Measurements from ENCODE around the gene SBK2.

SBK2 gene

GRCh38 chr19:55490478-55491432 is 46.2 kb downstream of the SBK2 start:
- peaks cover 3% of the 10 kb centered on the region; the same call in 1 of the 2 replicates for H3K36me3 ChIP-seq (ENCODE audit: control insufficient read depth, insufficient read depth, low read length)
- H3K27me3 ChIP-seq (ENCODE audit: control insufficient read depth, insufficient read depth, low read length) = peaks cover 6% of the 10 kb centered on the region; the same call in 1 of the 2 replicates
- H3K9ac ChIP-seq (ENCODE audit: low read length) = no peak overlapping the region
- H3K4me1 ChIP-seq (ENCODE audit: control insufficient read depth, insufficient read depth, low read length) = peaks cover 64% of the 10 kb centered on the region
- H3K4me3 ChIP-seq (ENCODE audit: low read depth, low read length) = no peak overlapping the region
- H3K9me3 ChIP-seq (ENCODE audit: control insufficient read depth, insufficient read depth, low read depth, low read length) = no peaks in the 10 kb centered on the region
- no peak overlapping the region for H3K27ac ChIP-seq (ENCODE audit: low read depth, low read length)

GRCh38 chr19:55489711-55490477 is 47.0 kb downstream of the SBK2 start:
- Histone ChIP-seq H3K4me3 (ENCODE audit: low read depth, low read length) (no peak overlapping the region), H3K4me1 (ENCODE audit: control insufficient read depth, insufficient read depth, low read length) (peaks cover 61% of the 10 kb centered on the region), H3K9ac (ENCODE audit: low read length) (no peak overlapping the region), H3K27me3 (ENCODE audit: control insufficient read depth, insufficient read depth, low read length) (peaks cover 6% of the 10 kb centered on the region; the same call in 1 of the 2 replicates), H3K27ac (ENCODE audit: low read depth, low read length) (no peak overlapping the region), H3K9me3 (ENCODE audit: control insufficient read depth, insufficient read depth, low read depth, low read length) (no peaks in the 10 kb centered on the region), H3K36me3 (ENCODE audit: control insufficient read depth, insufficient read depth, low read length) (peaks cover 3% of the 10 kb centered on the region; the same call in 1 of the 2 replicates)

GRCh38 chr19:55488986-55489710 is 47.8 kb downstream of the SBK2 start:
- no peak overlapping the region for H3K9ac ChIP-seq (ENCODE audit: low read length)
- no peak overlapping the region for H3K27ac ChIP-seq (ENCODE audit: low read depth, low read length)
- H3K9me3 ChIP-seq (ENCODE audit: control insufficient read depth, insufficient read depth, low read depth, low read length) = no peaks in the 10 kb centered on the region
- peaks cover 57% of the 10 kb centered on the region for H3K4me1 ChIP-seq (ENCODE audit: control insufficient read depth, insufficient read depth, low read length)
- peak overlapping the region; percentile 60; the same call in 1 of the 2 replicates for H3K4me3 ChIP-seq (ENCODE audit: low read depth, low read length)
- peaks cover 3% of the 10 kb centered on the region; the same call in 1 of the 2 replicates for H3K36me3 ChIP-seq (ENCODE audit: control insufficient read depth, insufficient read depth, low read length)
- H3K27me3 ChIP-seq (ENCODE audit: control insufficient read depth, insufficient read depth, low read length) = peaks cover 6% of the 10 kb centered on the region; the same call in 1 of the 2 replicates

GRCh38 chr19:55487924-55488687 is 48.8 kb downstream of the SBK2 start, which contains the start of gene SSC5D:
Gene SSC5D (plus strand): TSS chr19:55488436. CDS start chr19:55488590, 154 bp downstream.
- peaks cover 55% of the 10 kb centered on the region for H3K4me1 ChIP-seq (ENCODE audit: control insufficient read depth, insufficient read depth, low read length)
- H3K4me3 ChIP-seq (ENCODE audit: low read depth, low read length) = peak within 1 kb of the TSS; percentile 60
- peaks cover 4% of the 10 kb centered on the region for H3K36me3 ChIP-seq (ENCODE audit: control insufficient read depth, insufficient read depth, low read length)
- peak within 1 kb of the TSS; percentile 7; the same call in 1 of the 2 replicates for H3K27ac ChIP-seq (ENCODE audit: low read depth, low read length)
- H3K27me3 ChIP-seq (ENCODE audit: control insufficient read depth, insufficient read depth, low read length) = peaks cover 6% of the 10 kb centered on the region; the same call in 1 of the 2 replicates
- H3K9me3 ChIP-seq (ENCODE audit: control insufficient read depth, insufficient read depth, low read depth, low read length) = no peaks in the 10 kb centered on the region
- peak within 1 kb of the TSS; percentile 65 for H3K9ac ChIP-seq (ENCODE audit: low read length)

GRCh38 chr19:55486971-55487923 is 49.7 kb downstream of the SBK2 start:
- Histone ChIP-seq H3K9me3 (ENCODE audit: control insufficient read depth, insufficient read depth, low read depth, low read length) (no peaks in the 10 kb centered on the region), H3K27me3 (ENCODE audit: control insufficient read depth, insufficient read depth, low read length) (peaks cover 6% of the 10 kb centered on the region; the same call in 1 of the 2 replicates), H3K36me3 (ENCODE audit: control insufficient read depth, insufficient read depth, low read length) (peaks cover 11% of the 10 kb centered on the region), H3K4me1 (ENCODE audit: control insufficient read depth, insufficient read depth, low read length) (peaks cover 55% of the 10 kb centered on the region), H3K27ac (ENCODE audit: low read depth, low read length) (peak overlapping the region; percentile 7; the same call in 1 of the 2 replicates), H3K4me3 (ENCODE audit: low read depth, low read length) (peak overlapping the region; percentile 33; the same call in 1 of the 2 replicates), H3K9ac (ENCODE audit: low read length) (peak overlapping the region; percentile 47)

- H3K4me1 ChIP-seq (ENCODE audit: control insufficient read depth, insufficient read depth, low read length) = peaks cover 57% of the 10 kb centered on the region
- peak overlapping the region; percentile 7; the same call in 1 of the 2 replicates for H3K27ac ChIP-seq (ENCODE audit: low read depth, low read length)
- no peaks in the 10 kb centered on the region for H3K9me3 ChIP-seq (ENCODE audit: control insufficient read depth, insufficient read depth, low read depth, low read length)
- peak overlapping the region; percentile 68 for H3K9ac ChIP-seq (ENCODE audit: low read length)
- H3K4me3 ChIP-seq (ENCODE audit: low read depth, low read length) = peak overlapping the region; percentile 73
- peaks cover 3% of the 10 kb centered on the region; the same call in 1 of the 2 replicates for H3K27me3 ChIP-seq (ENCODE audit: control insufficient read depth, insufficient read depth, low read length)
- H3K36me3 ChIP-seq (ENCODE audit: control insufficient read depth, insufficient read depth, low read length) = peaks cover 11% of the 10 kb centered on the region
These were observed 50.6 kb downstream of the SBK2 start for GRCh38 chr19:55486043-55486970.

GRCh38 chr19:55485439-55486011 is 51.4 kb downstream of the SBK2 start:
- Histone ChIP-seq H3K27ac (ENCODE audit: low read depth, low read length) (peak overlapping the region; percentile 19), H3K4me3 (ENCODE audit: low read depth, low read length) (peak overlapping the region; percentile 73), H3K36me3 (ENCODE audit: control insufficient read depth, insufficient read depth, low read length) (peaks cover 11% of the 10 kb centered on the region), H3K9me3 (ENCODE audit: control insufficient read depth, insufficient read depth, low read depth, low read length) (no peaks in the 10 kb centered on the region), H3K9ac (ENCODE audit: low read length) (peak overlapping the region; percentile 74), H3K27me3 (ENCODE audit: control insufficient read depth, insufficient read depth, low read length) (peaks cover 3% of the 10 kb centered on the region; the same call in 1 of the 2 replicates), H3K4me1 (ENCODE audit: control insufficient read depth, insufficient read depth, low read length) (peaks cover 57% of the 10 kb centered on the region)

GRCh38 chr19:55484593-55485438 is 52.1 kb downstream of the SBK2 start, which contains the start of gene NAT14:
Gene NAT14 (plus strand): TSS chr19:55485188. CDS start chr19:55485709, 521 bp downstream.
- peaks cover 3% of the 10 kb centered on the region; the same call in 1 of the 2 replicates for H3K27me3 ChIP-seq (ENCODE audit: control insufficient read depth, insufficient read depth, low read length)
- peaks cover 57% of the 10 kb centered on the region for H3K4me1 ChIP-seq (ENCODE audit: control insufficient read depth, insufficient read depth, low read length)
- H3K27ac ChIP-seq (ENCODE audit: low read depth, low read length) = peak within 1 kb of the TSS; percentile 19
- peaks cover 11% of the 10 kb centered on the region for H3K36me3 ChIP-seq (ENCODE audit: control insufficient read depth, insufficient read depth, low read length)
- H3K9ac ChIP-seq (ENCODE audit: low read length) = peak within 1 kb of the TSS; percentile 74
- peak within 1 kb of the TSS; percentile 73 for H3K4me3 ChIP-seq (ENCODE audit: low read depth, low read length)
- H3K9me3 ChIP-seq (ENCODE audit: control insufficient read depth, insufficient read depth, low read depth, low read length) = no peaks in the 10 kb centered on the region

All from HUES6 (cell line).